Measurements from ENCODE around the gene CACNG1. TPM values are rescaled to one million over a fixed set of nuclear protein-coding genes. Genes with fewer than 3 reads are reported as not detected.

CACNG1 gene
- total RNA-seq, 5 donors from 2014 or later (not counting 1 experiment from before 2014, with no cell fraction given): not detected

GRCh38 chr17:67017910-67018309 is 26.4 kb upstream of the CACNG1 start:
- Histone ChIP-seq H3K9me3 (no peaks in the 10 kb centered on the region), H3K27me3 (replicated peaks in 1 of 2; ENCODE audit: control insufficient read depth in 2 of 2, extremely low read depth in 1 of 2, insufficient read depth in 2 of 2, low read length in 1 of 2) (peaks cover 0 to 23% of the 10 kb centered on the region in 2 experiments), H3K27ac (ENCODE audit: low read length) (no peak overlapping the region), H3K4me1 (ENCODE audit: control insufficient read depth in 1 of 2, extremely low read depth in 1 of 2, insufficient read depth in 2 of 2, low read length in 2 of 2) (no peaks in the 10 kb centered on the region), H3K36me3 (ENCODE audit: control insufficient read depth in 2 of 2, extremely low read depth in 1 of 2, insufficient read depth in 1 of 2, low read length in 1 of 2) (no peaks in the 10 kb centered on the region), H3K4me3 (ENCODE audit: control insufficient read depth in 1 of 2, extremely low read depth in 1 of 2, low read length in 1 of 2) (no peak overlapping the region)
- Mint-ChIP-seq H3K27ac (no peak overlapping the region), H3K4me1 (no peaks in the 10 kb centered on the region), H3K36me3 (no peaks in the 10 kb centered on the region), H3K27me3 (peaks cover 15 to 16% of the 10 kb centered on the region in 2 donors), H3K9me3 (no peaks in the 10 kb centered on the region), H3K4me3 (no peak overlapping the region)
- POLR2A ChIA-PET: no interaction called here
- CTCF ChIA-PET: no interaction called here
- no peak for DNase-seq
- 82% methylated on average over 8 of the region's 14 CpGs for WGBS (ENCODE audit: insufficient coverage)
- no peak for ATAC-seq (replicated peaks in 1 of 4)

DNA sequence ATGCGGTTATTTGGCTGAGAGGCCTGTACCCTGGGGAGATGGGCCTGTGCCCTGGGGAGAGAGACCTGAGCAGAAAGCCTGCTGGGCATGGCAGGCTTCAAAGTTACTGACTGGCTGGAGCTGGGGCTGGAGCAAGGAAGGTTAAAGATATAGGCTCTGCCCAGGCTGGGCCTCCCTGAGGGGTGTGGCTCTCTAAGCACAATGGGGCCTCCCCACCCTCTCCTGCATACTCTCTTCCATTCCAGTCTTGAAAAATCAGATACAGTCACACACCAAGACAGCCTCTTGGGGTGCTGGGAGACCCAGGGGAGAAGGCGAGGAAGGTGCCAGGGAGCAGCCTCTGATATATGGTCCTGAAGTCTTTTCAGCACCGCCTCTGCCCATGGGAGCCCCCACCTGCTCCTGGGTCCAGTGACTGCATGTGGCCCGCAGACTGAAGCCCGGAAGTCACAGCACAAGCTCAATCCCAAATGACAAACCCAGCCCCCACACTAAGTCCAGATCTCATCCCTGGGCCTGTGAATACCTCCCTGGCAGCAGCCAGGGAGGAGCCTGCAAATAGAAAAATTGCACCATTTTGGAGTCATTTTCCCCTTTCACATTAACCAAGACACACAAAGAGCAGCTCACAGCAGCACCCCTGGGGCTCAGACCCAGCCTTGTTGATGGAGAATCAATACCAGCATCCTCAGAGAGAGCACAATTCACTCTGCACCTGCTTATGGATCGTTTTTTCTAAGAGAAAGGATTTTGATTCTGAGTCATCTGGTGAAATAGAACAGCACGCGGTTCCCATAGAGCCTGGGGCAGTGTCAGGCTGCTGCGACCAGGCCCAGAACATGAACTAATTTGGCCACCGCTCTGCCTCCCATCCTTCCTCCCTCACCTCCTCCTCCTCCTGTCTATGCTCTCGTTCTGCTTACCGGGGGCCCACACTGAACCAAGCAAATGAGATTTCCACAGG is 25.6 kb upstream of the CACNG1 start:
- Mint-ChIP-seq H3K4me3 (no peak overlapping the region), H3K9me3 (no peaks in the 10 kb centered on the region), H3K4me1 (no peaks in the 10 kb centered on the region), H3K27ac (no peak overlapping the region), H3K27me3 (peaks cover 11% of the 10 kb centered on the region in 2 donors), H3K36me3 (no peaks in the 10 kb centered on the region)
- H3K36me3 ChIP-seq (ENCODE audit: control insufficient read depth in 2 of 2, extremely low read depth in 1 of 2, insufficient read depth in 1 of 2, low read length in 1 of 2): no peaks in the 10 kb centered on the region
- H3K9me3 ChIP-seq: no peaks in the 10 kb centered on the region
- DNase-seq: no peak
- ChIA-PET POLR2A (no interaction called here), CTCF (no interaction called here)
- no peak overlapping the region for H3K4me3 ChIP-seq (ENCODE audit: control insufficient read depth in 1 of 2, extremely low read depth in 1 of 2, low read length in 1 of 2)
- 90% methylated on average over 7 of the region's 12 CpGs for WGBS (ENCODE audit: insufficient coverage)
- H3K27ac ChIP-seq (ENCODE audit: low read length): no peak overlapping the region
- H3K4me1 ChIP-seq (ENCODE audit: control insufficient read depth in 1 of 2, extremely low read depth in 1 of 2, insufficient read depth in 2 of 2, low read length in 2 of 2): no peaks in the 10 kb centered on the region
- peaks cover 0 to 20% of the 10 kb centered on the region in 2 experiments for H3K27me3 ChIP-seq (replicated peaks in 1 of 2; ENCODE audit: control insufficient read depth in 2 of 2, extremely low read depth in 1 of 2, insufficient read depth in 2 of 2, low read length in 1 of 2)
- ATAC-seq (replicated peaks in 1 of 4): no peak

DNA sequence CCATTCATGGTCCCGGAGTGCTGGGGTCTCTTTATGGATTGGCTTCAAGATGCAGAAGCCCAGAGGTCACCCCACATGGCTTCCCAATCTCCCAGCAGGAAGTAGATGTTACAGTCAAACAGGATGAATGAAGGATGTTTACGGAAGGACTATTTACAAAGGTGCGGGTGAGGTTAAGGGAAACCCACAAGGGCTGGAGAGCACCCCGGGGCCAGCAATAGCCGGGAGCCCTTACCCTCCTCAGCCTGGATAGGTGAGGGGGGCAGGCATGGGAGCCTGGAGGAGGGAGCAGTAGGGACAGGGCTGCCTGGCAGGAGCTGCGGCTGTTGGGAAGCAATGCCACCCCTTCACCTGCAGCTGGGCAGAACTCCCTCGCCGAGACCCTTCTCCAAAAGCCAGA is 24.5 kb upstream of the CACNG1 start:
- Mint-ChIP-seq H3K9me3 (no peaks in the 10 kb centered on the region), H3K27me3 (peaks cover 5 to 11% of the 10 kb centered on the region in 2 donors)

DNA sequence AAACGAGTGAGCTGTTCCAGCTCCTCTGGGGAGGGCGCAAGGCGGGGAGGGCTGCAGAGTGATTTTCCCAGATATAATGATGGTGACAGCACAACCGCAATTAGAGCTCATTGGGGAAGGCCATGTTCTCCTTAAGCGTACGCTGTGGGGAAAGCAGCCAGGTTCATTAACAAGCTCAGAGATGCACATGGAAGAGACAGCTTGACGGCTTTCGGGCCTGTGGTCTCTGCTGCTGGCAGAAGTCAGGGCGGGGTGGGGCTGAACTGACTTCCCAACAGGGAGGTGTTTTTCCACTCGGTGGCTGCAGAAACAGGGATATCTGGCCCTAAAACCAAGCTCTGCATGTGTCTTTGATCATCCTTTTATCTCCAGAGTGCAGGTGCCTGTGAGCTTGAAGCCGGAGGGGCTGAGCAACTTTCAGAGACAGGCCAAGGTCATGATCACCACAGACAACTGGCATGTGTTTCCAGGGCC is 24.0 kb upstream of the CACNG1 start:
- Mint-ChIP-seq H3K36me3 (no peaks in the 10 kb centered on the region), H3K4me3 (no peak overlapping the region), H3K9me3 (no peaks in the 10 kb centered on the region), H3K27ac (no peak overlapping the region), H3K4me1 (no peaks in the 10 kb centered on the region), H3K27me3 (peaks cover 3 to 6% of the 10 kb centered on the region in 2 donors)
- ChIA-PET POLR2A (no interaction called here), CTCF (interaction anchor here in 1 of 2 donors (0.5 kb wide), 1 partner anchor 820 kb away, joined by 4 read pairs; no protein-coding TSS in a partner anchor)
- Histone ChIP-seq H3K36me3 (ENCODE audit: control insufficient read depth in 2 of 2, extremely low read depth in 1 of 2, insufficient read depth in 1 of 2, low read length in 1 of 2) (no peaks in the 10 kb centered on the region), H3K4me3 (ENCODE audit: control insufficient read depth in 1 of 2, extremely low read depth in 1 of 2, low read length in 1 of 2) (no peak overlapping the region), H3K9me3 (no peaks in the 10 kb centered on the region), H3K27me3 (replicated peaks in 1 of 2; ENCODE audit: control insufficient read depth in 2 of 2, extremely low read depth in 1 of 2, insufficient read depth in 2 of 2, low read length in 1 of 2) (peaks cover 0 to 22% of the 10 kb centered on the region in 2 experiments), H3K27ac (ENCODE audit: low read length) (no peak overlapping the region), H3K4me1 (ENCODE audit: control insufficient read depth in 1 of 2, extremely low read depth in 1 of 2, insufficient read depth in 2 of 2, low read length in 2 of 2) (no peaks in the 10 kb centered on the region)
- no peak for DNase-seq
- no peak for ATAC-seq (replicated peaks in 1 of 4)
- WGBS (ENCODE audit: insufficient coverage): 80% methylated on average over 10 of the region's 11 CpGs

More for the DNA sequence above, 24.5 kb upstream of the CACNG1 start:
- Histone ChIP-seq H3K9me3 (no peaks in the 10 kb centered on the region), H3K4me1 (ENCODE audit: control insufficient read depth in 1 of 2, extremely low read depth in 1 of 2, insufficient read depth in 2 of 2, low read length in 2 of 2) (no peaks in the 10 kb centered on the region), H3K27ac (ENCODE audit: low read length) (no peak overlapping the region), H3K4me3 (ENCODE audit: control insufficient read depth in 1 of 2, extremely low read depth in 1 of 2, low read length in 1 of 2) (no peak overlapping the region), H3K27me3 (replicated peaks in 1 of 2; ENCODE audit: control insufficient read depth in 2 of 2, extremely low read depth in 1 of 2, insufficient read depth in 2 of 2, low read length in 1 of 2) (peaks cover 0 to 24% of the 10 kb centered on the region in 2 experiments), H3K36me3 (ENCODE audit: control insufficient read depth in 2 of 2, extremely low read depth in 1 of 2, insufficient read depth in 1 of 2, low read length in 1 of 2) (no peaks in the 10 kb centered on the region)
- Mint-ChIP-seq H3K27ac (no peak overlapping the region), H3K36me3 (no peaks in the 10 kb centered on the region), H3K4me3 (no peak overlapping the region), H3K4me1 (no peaks in the 10 kb centered on the region)
- CTCF ChIA-PET: interaction anchor here in 1 of 2 donors (0.5 kb wide), 1 partner anchor 819 kb away, joined by 4 read pairs; no protein-coding TSS in a partner anchor
- ATAC-seq (replicated peaks in 1 of 4) (no peak), DNase-seq (no peak)
- 92% methylated on average over 2 of the region's 8 CpGs for WGBS (ENCODE audit: insufficient coverage)
- POLR2A ChIA-PET: no interaction called here

DNA sequence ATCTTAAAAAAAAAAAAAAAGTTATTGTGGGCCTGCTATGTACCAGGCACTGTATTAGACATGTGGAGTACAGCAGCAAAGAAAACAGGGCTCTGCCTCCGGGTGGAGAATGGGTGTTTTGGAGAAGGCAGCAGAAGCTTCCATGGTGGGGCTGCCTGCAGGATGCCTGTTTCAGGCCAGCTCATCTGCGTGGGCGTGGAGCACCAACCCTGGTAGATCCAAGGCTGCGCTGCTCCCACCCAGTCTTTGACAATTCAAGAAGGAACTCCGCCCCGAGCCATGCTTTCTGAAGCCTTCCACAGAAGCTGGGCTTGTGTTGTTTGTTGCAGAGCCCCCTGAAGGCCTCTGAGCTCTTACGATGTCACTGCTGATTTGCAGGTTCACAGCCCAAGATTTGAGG is 23.2 kb upstream of the CACNG1 start:
- H3K9me3 ChIP-seq: no peaks in the 10 kb centered on the region
- Mint-ChIP-seq H3K27ac (no peak overlapping the region), H3K4me3 (no peak overlapping the region), H3K9me3 (no peaks in the 10 kb centered on the region), H3K27me3 (peaks cover 3 to 5% of the 10 kb centered on the region in 2 donors), H3K4me1 (no peaks in the 10 kb centered on the region), H3K36me3 (no peaks in the 10 kb centered on the region)
- H3K27ac ChIP-seq (ENCODE audit: low read length): no peak overlapping the region
- DNase-seq: no peak
- no peak overlapping the region for H3K4me3 ChIP-seq (ENCODE audit: control insufficient read depth in 1 of 2, extremely low read depth in 1 of 2, low read length in 1 of 2)
- CTCF ChIA-PET: no interaction called here
- no peaks in the 10 kb centered on the region for H3K4me1 ChIP-seq (ENCODE audit: control insufficient read depth in 1 of 2, extremely low read depth in 1 of 2, insufficient read depth in 2 of 2, low read length in 2 of 2)
- POLR2A ChIA-PET: no interaction called here
- 77% methylated on average over 7 of the region's 7 CpGs for WGBS (ENCODE audit: insufficient coverage)
- peaks cover 0 to 22% of the 10 kb centered on the region in 2 experiments for H3K27me3 ChIP-seq (replicated peaks in 1 of 2; ENCODE audit: control insufficient read depth in 2 of 2, extremely low read depth in 1 of 2, insufficient read depth in 2 of 2, low read length in 1 of 2)
- H3K36me3 ChIP-seq (ENCODE audit: control insufficient read depth in 2 of 2, extremely low read depth in 1 of 2, insufficient read depth in 1 of 2, low read length in 1 of 2): no peaks in the 10 kb centered on the region
- ATAC-seq (replicated peaks in 1 of 4): no peak

- WGBS (ENCODE audit: insufficient coverage): 67% methylated on average over 5 of the region's 16 CpGs
- Histone ChIP-seq H3K27me3 (replicated peaks in 1 of 2; ENCODE audit: control insufficient read depth in 2 of 2, extremely low read depth in 1 of 2, insufficient read depth in 2 of 2, low read length in 1 of 2) (peaks cover 0 to 27% of the 10 kb centered on the region in 2 experiments), H3K36me3 (ENCODE audit: control insufficient read depth in 2 of 2, extremely low read depth in 1 of 2, insufficient read depth in 1 of 2, low read length in 1 of 2) (no peaks in the 10 kb centered on the region), H3K9me3 (no peaks in the 10 kb centered on the region), H3K27ac (ENCODE audit: low read length) (no peak overlapping the region), H3K4me3 (ENCODE audit: control insufficient read depth in 1 of 2, extremely low read depth in 1 of 2, low read length in 1 of 2) (no peak overlapping the region), H3K4me1 (ENCODE audit: control insufficient read depth in 1 of 2, extremely low read depth in 1 of 2, insufficient read depth in 2 of 2, low read length in 2 of 2) (no peaks in the 10 kb centered on the region)
- ATAC-seq (replicated peaks in 1 of 4): no peak
- H3K4me1 Mint-ChIP-seq: no peaks in the 10 kb centered on the region
- H3K9me3 Mint-ChIP-seq: no peaks in the 10 kb centered on the region
- ChIA-PET POLR2A (no interaction called here), CTCF (no interaction called here)
- no peaks in the 10 kb centered on the region for H3K36me3 Mint-ChIP-seq
- no peak overlapping the region for H3K27ac Mint-ChIP-seq
- no peak overlapping the region for H3K4me3 Mint-ChIP-seq
- no peak for DNase-seq
- H3K27me3 Mint-ChIP-seq: peaks cover 3 to 5% of the 10 kb centered on the region in 2 donors
Observed at GRCh38 chr17:67021743-67022450, 22.5 kb upstream of the CACNG1 start.

Measured in T-cell (primary cell).